Panc1 (cell line): ENCODE data around the gene CDH5. TPM values are rescaled to one million over a fixed set of nuclear protein-coding genes. Genes with fewer than 3 reads are reported as not detected.

Experiments
- ATAC-seq: fragments of 200-7000 bp; cut with Tn5 transposase; 2 replicates; pipeline ENCODE4 v1.9.1; 2020; ENCODE audit warnings: mild to moderate bottlenecking, moderate library complexity
- BruUV-seq: library from RNA; stranded (reverse); fragments of 400-500 nt; replicated peaks from 2 replicates; lab custom pipeline; 2021; lab: Mats Ljungman, UMichigan
- CTCF ChIA-PET: fragments of 300-600 bp; sonication (Branson Sonifier 250); formaldehyde crosslinking; loops from one replicate; lab custom pipeline; 2022; ENCODE audit warnings: antibody characterized with exemption; lab: Charles Lee
- POLR2A ChIA-PET: fragments of 300-600 bp; sonication (Branson Sonifier 250); formaldehyde crosslinking; loops from one replicate; lab custom pipeline; 2022; ENCODE audit warnings: antibody characterized with exemption; lab: Charles Lee
- DNase-seq: peaks from one replicate; pipeline ENCODE4 v3.0.0-alpha.2; 2010; ENCODE audit warnings: low read depth, low spot score
- H3K27ac ChIP-seq: 2 replicates; pipeline ENCODE4 v1.5.1; 2011; ENCODE audit warnings: mild to moderate bottlenecking, low read length, inconsistent platforms
- H3K27me3 ChIP-seq: fragments of 200-500 bp; sonication (Bioruptor generic); 2 replicates; pipeline ENCODE4 v1.6.0; 2014; ENCODE audit warnings: low read length, inconsistent platforms; ENCODE audit not compliant: control insufficient read depth, insufficient read depth
- H3K36me3 ChIP-seq: fragments of 200-500 bp; sonication (Bioruptor generic); 2 replicates; pipeline ENCODE4 v1.5.1; 2014; ENCODE audit warnings: inconsistent platforms, mild to moderate bottlenecking, low read length, moderate library complexity; ENCODE audit not compliant: control insufficient read depth, insufficient read depth
- H3K4me1 ChIP-seq: 2 replicates; pipeline ENCODE4 v1.5.1; 2011; ENCODE audit warnings: inconsistent platforms, mild to moderate bottlenecking, low read length, moderate library complexity; ENCODE audit not compliant: control insufficient read depth, insufficient read depth
- H3K4me3 ChIP-seq, 2 experiments: 2 replicates each; pipeline ENCODE4 v1.5.1; 2011 to 2012; ENCODE audit warnings: low read depth in 2 of 2, low read length in 2 of 2, mild to moderate bottlenecking in 2 of 2, inconsistent platforms in 1 of 2, moderate library complexity in 1 of 2
- H3K9me3 ChIP-seq: fragments of 200-500 bp; sonication (Bioruptor generic); 2 replicates; pipeline ENCODE4 v1.5.1; 2014; ENCODE audit warnings: low read depth, mild to moderate bottlenecking, inconsistent platforms, low read length, moderate library complexity; ENCODE audit not compliant: control insufficient read depth, insufficient read depth
- POLR2AphosphoS5 ChIP-seq: IDR thresholded peaks from 2 replicates; pipeline ENCODE4 v1.6.1; 2012; ENCODE audit warnings: mild to moderate bottlenecking, low read depth, low read length, moderate library complexity
- SIN3A ChIP-seq: IDR thresholded peaks from 2 replicates; pipeline ENCODE4 v1.6.1; 2012; ENCODE audit warnings: low read depth, mild to moderate bottlenecking, low read length, moderate library complexity, borderline replicate concordance; ENCODE audit not compliant: insufficient read depth
- TCF7L2 ChIP-seq: IDR thresholded peaks from 2 replicates; pipeline ENCODE4 v1.6.1; 2011; ENCODE audit warnings: mild to moderate bottlenecking, low read depth, low read length, inconsistent platforms
- in situ Hi-C: cut with HindIII; loops from 2 replicates; pipeline ENCODE4 v1.10.0; 2016; ENCODE audit warnings: low sequenced_read_pairs, low pct_unique_long_range_greater_than_20kb
- intact Hi-C: fragments of 100-400 bp; cut with micrococcal nuclease; formaldehyde crosslinking; loops from one replicate; pipeline ENCODE4 v1.10.0; 2022; ENCODE audit not compliant: unreplicated experiment
- total RNA-seq: library from RNA; stranded (reverse); gene quantifications from one replicate; pipeline ENCODE4 v1.2.1, GENCODE V29; 2021; ENCODE audit not compliant: unreplicated experiment
- TF ChIP-seq, protein P1 (sequence below), 2 experiments: IDR thresholded peaks; 2 replicates each; pipeline ENCODE4 v1.6.1; 2011 to 2012; ENCODE audit warnings: low read depth in 2 of 2, control low read depth in 1 of 2, low read length in 1 of 2, mild to moderate bottlenecking in 1 of 2, moderate library complexity in 1 of 2; ENCODE audit not compliant: insufficient read depth in 1 of 2
- TF ChIP-seq, protein P2 (sequence below): fragments of 450-650 bp; IDR thresholded peaks from 2 replicates; pipeline ENCODE4 v1.5.1; 2017; ENCODE audit warnings: mild to moderate bottlenecking

The CDH5 gene
- total RNA-seq, 1 experiment from 2014 or later = 0.18 TPM

DNA sequence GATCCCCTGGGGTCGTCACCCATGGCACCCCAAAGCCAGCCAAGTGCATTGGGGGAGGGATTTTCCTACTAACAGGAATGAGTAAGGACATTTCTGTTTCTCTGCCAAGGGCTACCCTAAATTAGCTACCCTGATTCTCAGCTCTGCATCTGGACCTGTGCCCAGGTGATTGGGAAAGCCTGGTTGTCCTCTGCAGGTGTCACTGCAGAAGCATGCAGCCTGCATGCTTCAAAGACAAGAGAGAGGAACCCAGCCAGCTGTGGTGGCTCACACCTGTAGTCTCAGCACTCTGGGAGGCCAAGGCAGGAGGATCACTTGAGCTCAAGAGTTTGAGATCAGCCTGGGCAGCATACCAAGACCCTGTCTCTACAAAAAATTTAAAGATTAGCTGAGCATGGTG, 80.2 kb downstream of the CDH5 start:
- in situ Hi-C loops = no loop called here
- TF ChIP-seq, protein P1, sequence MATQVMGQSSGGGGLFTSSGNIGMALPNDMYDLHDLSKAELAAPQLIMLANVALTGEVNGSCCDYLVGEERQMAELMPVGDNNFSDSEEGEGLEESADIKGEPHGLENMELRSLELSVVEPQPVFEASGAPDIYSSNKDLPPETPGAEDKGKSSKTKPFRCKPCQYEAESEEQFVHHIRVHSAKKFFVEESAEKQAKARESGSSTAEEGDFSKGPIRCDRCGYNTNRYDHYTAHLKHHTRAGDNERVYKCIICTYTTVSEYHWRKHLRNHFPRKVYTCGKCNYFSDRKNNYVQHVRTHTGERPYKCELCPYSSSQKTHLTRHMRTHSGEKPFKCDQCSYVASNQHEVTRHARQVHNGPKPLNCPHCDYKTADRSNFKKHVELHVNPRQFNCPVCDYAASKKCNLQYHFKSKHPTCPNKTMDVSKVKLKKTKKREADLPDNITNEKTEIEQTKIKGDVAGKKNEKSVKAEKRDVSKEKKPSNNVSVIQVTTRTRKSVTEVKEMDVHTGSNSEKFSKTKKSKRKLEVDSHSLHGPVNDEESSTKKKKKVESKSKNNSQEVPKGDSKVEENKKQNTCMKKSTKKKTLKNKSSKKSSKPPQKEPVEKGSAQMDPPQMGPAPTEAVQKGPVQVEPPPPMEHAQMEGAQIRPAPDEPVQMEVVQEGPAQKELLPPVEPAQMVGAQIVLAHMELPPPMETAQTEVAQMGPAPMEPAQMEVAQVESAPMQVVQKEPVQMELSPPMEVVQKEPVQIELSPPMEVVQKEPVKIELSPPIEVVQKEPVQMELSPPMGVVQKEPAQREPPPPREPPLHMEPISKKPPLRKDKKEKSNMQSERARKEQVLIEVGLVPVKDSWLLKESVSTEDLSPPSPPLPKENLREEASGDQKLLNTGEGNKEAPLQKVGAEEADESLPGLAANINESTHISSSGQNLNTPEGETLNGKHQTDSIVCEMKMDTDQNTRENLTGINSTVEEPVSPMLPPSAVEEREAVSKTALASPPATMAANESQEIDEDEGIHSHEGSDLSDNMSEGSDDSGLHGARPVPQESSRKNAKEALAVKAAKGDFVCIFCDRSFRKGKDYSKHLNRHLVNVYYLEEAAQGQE (IDR thresholded peaks at IDR 0.05; ENCODE audit: insufficient read depth in 1 of 2, low read depth in 2 of 2, low read length in 1 of 2) = no peak
- TF ChIP-seq POLR2AphosphoS5 (no peak), SIN3A (no peak), TCF7L2 (no peak)
- TF ChIP-seq, protein P2, sequence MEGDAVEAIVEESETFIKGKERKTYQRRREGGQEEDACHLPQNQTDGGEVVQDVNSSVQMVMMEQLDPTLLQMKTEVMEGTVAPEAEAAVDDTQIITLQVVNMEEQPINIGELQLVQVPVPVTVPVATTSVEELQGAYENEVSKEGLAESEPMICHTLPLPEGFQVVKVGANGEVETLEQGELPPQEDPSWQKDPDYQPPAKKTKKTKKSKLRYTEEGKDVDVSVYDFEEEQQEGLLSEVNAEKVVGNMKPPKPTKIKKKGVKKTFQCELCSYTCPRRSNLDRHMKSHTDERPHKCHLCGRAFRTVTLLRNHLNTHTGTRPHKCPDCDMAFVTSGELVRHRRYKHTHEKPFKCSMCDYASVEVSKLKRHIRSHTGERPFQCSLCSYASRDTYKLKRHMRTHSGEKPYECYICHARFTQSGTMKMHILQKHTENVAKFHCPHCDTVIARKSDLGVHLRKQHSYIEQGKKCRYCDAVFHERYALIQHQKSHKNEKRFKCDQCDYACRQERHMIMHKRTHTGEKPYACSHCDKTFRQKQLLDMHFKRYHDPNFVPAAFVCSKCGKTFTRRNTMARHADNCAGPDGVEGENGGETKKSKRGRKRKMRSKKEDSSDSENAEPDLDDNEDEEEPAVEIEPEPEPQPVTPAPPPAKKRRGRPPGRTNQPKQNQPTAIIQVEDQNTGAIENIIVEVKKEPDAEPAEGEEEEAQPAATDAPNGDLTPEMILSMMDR = no peak
- ATAC-seq (no peak), DNase-seq (no peak)
- CTCF ChIA-PET = no interaction called here
- BruUV-seq = no TSS peak
- H3K4me1 ChIP-seq = no peaks in the 10 kb centered on the region
- POLR2A ChIA-PET = no interaction called here
- no peak overlapping the region for H3K27ac ChIP-seq
- no peaks in the 10 kb centered on the region for H3K36me3 ChIP-seq
- H3K9me3 ChIP-seq = no peaks in the 10 kb centered on the region
- no peak overlapping the region for H3K4me3 ChIP-seq
- intact Hi-C loops = no loop called here
- no peaks in the 10 kb centered on the region for H3K27me3 ChIP-seq

DNA sequence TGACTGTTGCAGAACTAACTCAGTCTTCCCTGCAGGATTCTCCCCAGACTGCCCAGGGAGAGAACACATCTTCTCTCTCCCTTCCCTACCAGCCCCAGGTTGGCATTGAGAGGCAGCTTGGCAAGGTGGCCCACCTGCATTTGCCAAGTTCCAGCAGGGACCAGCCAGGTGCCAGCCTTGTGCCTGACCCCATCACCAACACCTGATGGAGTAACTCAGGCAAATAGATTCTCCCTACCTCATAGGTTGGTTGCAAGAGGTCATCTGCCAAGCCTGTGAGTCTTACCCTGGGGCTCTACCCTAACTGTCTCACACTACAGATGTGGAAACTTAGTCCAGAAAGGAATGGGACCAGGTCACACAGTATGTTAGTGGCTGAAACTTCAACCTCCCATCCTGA, 81.0 kb downstream of the CDH5 start:
- Histone ChIP-seq H3K4me1 (no peaks in the 10 kb centered on the region), H3K4me3 (no peak overlapping the region), H3K27ac (no peak overlapping the region), H3K27me3 (no peaks in the 10 kb centered on the region), H3K36me3 (no peaks in the 10 kb centered on the region), H3K9me3 (no peaks in the 10 kb centered on the region)
- intact Hi-C loops = no loop called here
- DNase-seq (no peak), ATAC-seq (no peak)
- CTCF ChIA-PET = no interaction called here
- in situ Hi-C loops = no loop called here
- POLR2A ChIA-PET = no interaction called here
- no TSS peak for BruUV-seq
- TF ChIP-seq SIN3A (no peak), TCF7L2 (no peak), POLR2AphosphoS5 (no peak)
- TF ChIP-seq, protein P1 (IDR thresholded peaks at IDR 0.05; ENCODE audit: insufficient read depth in 1 of 2, low read depth in 2 of 2, low read length in 1 of 2) = no peak
- TF ChIP-seq, protein P2 = no peak
